ENCODE measurements around the gene NUP62. TPM values are rescaled to one million over a fixed set of nuclear protein-coding genes. Genes with fewer than 3 reads are reported as not detected.
A peak's percentile ranks its signal among the peaks of the same experiment; 100 is the strongest.

Gene NUP62
- polyA plus RNA-seq, 1 experiment: 12.4 TPM

GRCh38 chr19:49875177-49875576, 54.1 kb downstream of the NUP62 start:
- Histone ChIP-seq H3K27me3 (ENCODE audit: control insufficient read depth, insufficient read depth, low read length) (no peaks in the 10 kb centered on the region), H3K27ac (ENCODE audit: low read depth, low read length) (no peak overlapping the region), H3K4me3 (ENCODE audit: low read depth, low read length) (peak overlapping the region; percentile 98), H3K9me3 (ENCODE audit: control insufficient read depth, insufficient read depth, low read length) (no peaks in the 10 kb centered on the region; the same call in 1 of the 2 replicates)
- TF ChIP-seq CTCF (IDR thresholded peaks at IDR 0.05; ENCODE audit: low read depth, low read length): no peak
- ChIA-PET CTCF (no interaction called here), POLR2A (interaction anchor here (1.1 kb wide), 1 partner anchor 295 kb away, joined by 3 read pairs; the partner anchor contains the start of gene NOSIP)
- no peak for DNase-seq (ENCODE audit: low read depth, low spot score)

- no peak for TF ChIP-seq CTCF (IDR thresholded peaks at IDR 0.05; ENCODE audit: low read depth, low read length)
- H3K27ac ChIP-seq (ENCODE audit: low read depth, low read length): no peak overlapping the region
- ChIA-PET POLR2A (interaction anchor here (1.1 kb wide), 1 partner anchor 294 kb away, joined by 3 read pairs; the partner anchor contains the start of gene NOSIP), CTCF (no interaction called here)
- H3K4me3 ChIP-seq (ENCODE audit: low read depth, low read length): peak overlapping the region; percentile 98
- no peaks in the 10 kb centered on the region for H3K27me3 ChIP-seq (ENCODE audit: control insufficient read depth, insufficient read depth, low read length)
- DNase-seq (ENCODE audit: low read depth, low spot score): no peak
- no peaks in the 10 kb centered on the region; the same call in 1 of the 2 replicates for H3K9me3 ChIP-seq (ENCODE audit: control insufficient read depth, insufficient read depth, low read length)
Measured at GRCh38 chr19:49874503-49875157, 54.7 kb downstream of the NUP62 start.

GRCh38 chr19:49873834-49874233, 55.5 kb downstream of the NUP62 start:
- H3K27me3 ChIP-seq (ENCODE audit: control insufficient read depth, insufficient read depth, low read length): no peaks in the 10 kb centered on the region
- CTCF ChIA-PET: no interaction called here

GRCh38 chr19:49873129-49873521, 56.2 kb downstream of the NUP62 start:
- TF ChIP-seq CTCF (IDR thresholded peaks at IDR 0.05; ENCODE audit: low read depth, low read length): no peak
- Histone ChIP-seq H3K4me3 (ENCODE audit: low read depth, low read length) (no peak overlapping the region), H3K27ac (ENCODE audit: low read depth, low read length) (no peak overlapping the region), H3K9me3 (ENCODE audit: control insufficient read depth, insufficient read depth, low read length) (no peaks in the 10 kb centered on the region; the same call in 1 of the 2 replicates), H3K27me3 (ENCODE audit: control insufficient read depth, insufficient read depth, low read length) (no peaks in the 10 kb centered on the region)
- ChIA-PET CTCF (no interaction called here), POLR2A (no interaction called here)
- no peak for DNase-seq (ENCODE audit: low read depth, low spot score)

More at GRCh38 chr19:49873834-49874233, 55.5 kb downstream of the NUP62 start:
- Histone ChIP-seq H3K4me3 (ENCODE audit: low read depth, low read length) (no peak overlapping the region), H3K27ac (ENCODE audit: low read depth, low read length) (no peak overlapping the region), H3K9me3 (ENCODE audit: control insufficient read depth, insufficient read depth, low read length) (no peaks in the 10 kb centered on the region; the same call in 1 of the 2 replicates)
- POLR2A ChIA-PET: interaction anchor here (0.7 kb wide), 1 partner anchor 234 kb away, joined by 4 read pairs; no protein-coding TSS in a partner anchor
- no peak for DNase-seq (ENCODE audit: low read depth, low spot score)
- no peak for TF ChIP-seq CTCF (IDR thresholded peaks at IDR 0.05; ENCODE audit: low read depth, low read length)
